Measurements from ENCODE around the gene CERK.

DNA sequence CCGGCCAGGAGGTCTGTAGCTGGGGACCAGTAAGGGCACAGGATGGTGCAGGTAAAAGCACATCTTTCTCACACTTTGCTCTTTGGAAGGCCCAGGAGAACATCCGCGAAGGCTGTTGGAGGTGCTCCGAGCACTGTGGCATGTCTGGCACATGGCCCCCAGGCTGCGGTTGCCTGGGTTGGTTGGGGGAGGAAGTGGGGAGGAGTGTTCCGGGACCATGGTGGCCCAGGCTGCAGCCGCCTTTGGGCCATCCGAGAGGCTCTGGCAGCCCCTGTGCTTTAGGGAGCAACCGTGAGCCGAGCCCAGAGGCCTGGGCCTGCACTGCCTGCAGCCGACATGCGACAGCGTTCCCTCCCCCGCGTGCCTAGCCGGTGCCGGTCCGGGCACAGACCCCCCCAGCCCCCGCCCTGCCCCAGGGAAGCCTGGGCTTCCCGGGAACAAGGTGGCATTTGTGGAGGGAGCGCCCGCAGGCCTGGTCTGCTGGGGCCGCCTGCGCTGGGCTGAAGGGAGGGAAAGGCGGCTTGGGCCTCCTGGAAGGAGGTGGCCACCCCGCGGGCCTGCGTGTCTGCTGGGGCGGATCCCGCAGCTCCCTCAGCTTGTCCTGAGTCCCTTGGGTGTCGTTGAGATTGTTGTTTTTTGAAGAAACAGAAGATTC is 59.9 kb downstream of the CERK start:
- TF ChIP-seq, protein P1, sequence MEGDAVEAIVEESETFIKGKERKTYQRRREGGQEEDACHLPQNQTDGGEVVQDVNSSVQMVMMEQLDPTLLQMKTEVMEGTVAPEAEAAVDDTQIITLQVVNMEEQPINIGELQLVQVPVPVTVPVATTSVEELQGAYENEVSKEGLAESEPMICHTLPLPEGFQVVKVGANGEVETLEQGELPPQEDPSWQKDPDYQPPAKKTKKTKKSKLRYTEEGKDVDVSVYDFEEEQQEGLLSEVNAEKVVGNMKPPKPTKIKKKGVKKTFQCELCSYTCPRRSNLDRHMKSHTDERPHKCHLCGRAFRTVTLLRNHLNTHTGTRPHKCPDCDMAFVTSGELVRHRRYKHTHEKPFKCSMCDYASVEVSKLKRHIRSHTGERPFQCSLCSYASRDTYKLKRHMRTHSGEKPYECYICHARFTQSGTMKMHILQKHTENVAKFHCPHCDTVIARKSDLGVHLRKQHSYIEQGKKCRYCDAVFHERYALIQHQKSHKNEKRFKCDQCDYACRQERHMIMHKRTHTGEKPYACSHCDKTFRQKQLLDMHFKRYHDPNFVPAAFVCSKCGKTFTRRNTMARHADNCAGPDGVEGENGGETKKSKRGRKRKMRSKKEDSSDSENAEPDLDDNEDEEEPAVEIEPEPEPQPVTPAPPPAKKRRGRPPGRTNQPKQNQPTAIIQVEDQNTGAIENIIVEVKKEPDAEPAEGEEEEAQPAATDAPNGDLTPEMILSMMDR (IDR thresholded peaks at IDR 0.05 in 8 of 11, conservative IDR thresholded peaks at IDR 0.05 in 3 of 11), result no peak
- TF ChIP-seq POLR2AphosphoS5 (IDR thresholded peaks at IDR 0.05), result peak in 1 of 3 donors; percentile 8
- no peak for TF ChIP-seq POLR2A (IDR thresholded peaks at IDR 0.05)

All from spleen (tissue), 7 donors.